Stimulated activated memory B cell treated with anti-CD40 and anti-IgM and Interleukin-4, amounts not matched to agents 10 μg/mL and 1 μg/mL and 100 μg/mL, for 72 hours (primary cell): Measurements from ENCODE around the gene FADS1.

ENCODE experiments used
- ATAC-seq: fragments of 150-1000 bp; cut with Tn5 transposase; 2 replicates; pipeline ENCODE4 v1.10.0; 2021
- H3K27ac Mint-ChIP-seq: one replicate; pipeline ENCODE4 v1.8.0; 2022; ENCODE audit warnings: mild to moderate bottlenecking, mixed read lengths
- H3K27me3 Mint-ChIP-seq: one replicate; pipeline ENCODE4 v1.8.0; 2022; ENCODE audit warnings: mixed read lengths
- H3K36me3 Mint-ChIP-seq: one replicate; pipeline ENCODE4 v1.8.0; 2022; ENCODE audit warnings: mixed read lengths
- H3K4me1 Mint-ChIP-seq: one replicate; pipeline ENCODE4 v1.8.0; 2022; ENCODE audit warnings: mixed read lengths
- H3K4me3 Mint-ChIP-seq: one replicate; pipeline ENCODE4 v1.8.0; 2022; ENCODE audit warnings: mild to moderate bottlenecking, moderate library complexity, mixed read lengths
- H3K9me3 Mint-ChIP-seq: one replicate; pipeline ENCODE4 v1.8.0; 2022; ENCODE audit warnings: mixed read lengths

FADS1 gene

DNA sequence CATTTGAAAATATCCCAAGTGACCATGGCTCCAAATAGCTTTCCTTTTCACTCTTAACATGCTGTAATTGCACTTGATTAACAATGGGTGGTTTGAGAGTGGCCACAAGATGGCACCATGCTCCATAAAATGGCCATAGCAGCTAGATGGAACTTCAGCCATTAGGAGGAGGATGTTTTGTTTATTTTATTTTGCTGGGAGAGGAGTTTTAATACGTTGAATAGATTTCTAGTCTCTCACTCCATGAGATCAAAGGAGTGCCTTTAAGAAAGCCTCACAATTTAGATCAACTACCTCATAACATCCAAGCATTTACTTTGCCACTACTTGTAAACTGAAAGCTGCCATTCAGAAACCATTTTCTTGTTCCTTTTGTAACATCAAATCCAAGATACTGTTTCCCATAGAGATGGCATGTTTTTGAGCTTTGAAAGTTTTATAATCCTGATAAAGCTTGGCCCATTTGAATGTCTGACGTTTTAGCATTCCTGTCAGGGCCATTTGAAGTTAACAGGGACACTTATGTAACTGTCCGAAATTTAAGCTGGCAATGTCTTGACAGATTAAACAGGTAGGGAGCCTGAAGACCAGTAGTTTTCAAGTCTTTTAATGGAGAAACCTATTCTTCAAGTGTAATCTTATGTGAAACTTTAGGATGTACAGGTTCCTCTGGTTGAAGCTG, 19.4 kb downstream of the FADS1 start:
- peaks cover 26% of the 10 kb centered on the region for H3K36me3 Mint-ChIP-seq
- H3K9me3 Mint-ChIP-seq = no peaks in the 10 kb centered on the region
- H3K4me1 Mint-ChIP-seq = peaks cover 11% of the 10 kb centered on the region
- no peak for ATAC-seq
- H3K4me3 Mint-ChIP-seq = no peak overlapping the region
- H3K27ac Mint-ChIP-seq = no peak overlapping the region
- H3K27me3 Mint-ChIP-seq = no peaks in the 10 kb centered on the region

DNA sequence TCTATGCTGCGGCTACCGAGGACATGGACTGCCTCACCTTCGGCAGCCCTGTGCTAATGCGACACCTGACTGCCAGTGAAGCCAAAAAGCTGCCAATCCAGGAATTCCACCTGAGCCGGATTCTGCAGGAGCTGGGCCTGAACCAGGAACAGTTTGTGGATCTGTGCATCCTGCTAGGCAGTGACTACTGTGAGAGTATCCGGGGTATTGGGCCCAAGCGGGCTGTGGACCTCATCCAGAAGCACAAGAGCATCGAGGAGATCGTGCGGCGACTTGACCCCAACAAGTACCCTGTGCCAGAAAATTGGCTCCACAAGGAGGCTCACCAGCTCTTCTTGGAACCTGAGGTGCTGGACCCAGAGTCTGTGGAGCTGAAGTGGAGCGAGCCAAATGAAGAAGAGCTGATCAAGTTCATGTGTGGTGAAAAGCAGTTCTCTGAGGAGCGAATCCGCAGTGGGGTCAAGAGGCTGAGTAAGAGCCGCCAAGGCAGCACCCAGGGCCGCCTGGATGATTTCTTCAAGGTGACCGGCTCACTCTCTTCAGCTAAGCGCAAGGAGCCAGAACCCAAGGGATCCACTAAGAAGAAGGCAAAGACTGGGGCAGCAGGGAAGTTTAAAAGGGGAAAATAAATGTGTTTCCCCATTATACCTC, 20.8 kb downstream of the FADS1 start:
- no peaks in the 10 kb centered on the region for H3K27me3 Mint-ChIP-seq

DNA sequence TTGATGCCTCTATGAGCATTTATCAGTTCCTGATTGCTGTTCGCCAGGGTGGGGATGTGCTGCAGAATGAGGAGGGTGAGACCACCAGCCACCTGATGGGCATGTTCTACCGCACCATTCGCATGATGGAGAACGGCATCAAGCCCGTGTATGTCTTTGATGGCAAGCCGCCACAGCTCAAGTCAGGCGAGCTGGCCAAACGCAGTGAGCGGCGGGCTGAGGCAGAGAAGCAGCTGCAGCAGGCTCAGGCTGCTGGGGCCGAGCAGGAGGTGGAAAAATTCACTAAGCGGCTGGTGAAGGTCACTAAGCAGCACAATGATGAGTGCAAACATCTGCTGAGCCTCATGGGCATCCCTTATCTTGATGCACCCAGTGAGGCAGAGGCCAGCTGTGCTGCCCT, 21.3 kb downstream of the FADS1 start:
- Mint-ChIP-seq H3K4me3 (no peak overlapping the region), H3K36me3 (peaks cover 17% of the 10 kb centered on the region), H3K27ac (no peak overlapping the region), H3K4me1 (peaks cover 22% of the 10 kb centered on the region), H3K9me3 (no peaks in the 10 kb centered on the region), H3K27me3 (no peaks in the 10 kb centered on the region)
- ATAC-seq = no peak

More for the DNA sequence above, 20.8 kb downstream of the FADS1 start:
- Mint-ChIP-seq H3K9me3 (no peaks in the 10 kb centered on the region), H3K27ac (no peak overlapping the region), H3K4me3 (no peak overlapping the region), H3K4me1 (peaks cover 22% of the 10 kb centered on the region), H3K36me3 (peaks cover 20% of the 10 kb centered on the region)
- no peak for ATAC-seq

DNA sequence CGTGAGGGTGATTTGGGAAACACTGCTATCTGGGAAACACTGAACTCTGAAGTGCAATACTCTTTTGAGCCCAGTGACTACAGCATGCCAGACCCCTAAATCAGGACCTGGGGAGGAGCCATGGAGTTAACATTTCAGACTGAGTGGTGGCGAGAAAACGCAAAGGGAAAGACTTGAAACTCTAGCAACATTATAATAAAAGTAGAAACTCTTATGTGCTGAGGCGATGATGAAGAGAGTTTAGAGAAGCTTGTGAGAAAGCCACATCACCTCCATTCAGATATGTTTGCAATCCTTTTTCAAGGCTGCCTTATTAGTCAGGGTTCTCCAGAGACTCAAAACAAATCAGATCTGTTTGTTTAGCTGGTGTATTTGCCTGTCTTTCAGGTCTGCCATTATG, 22.2 kb downstream of the FADS1 start:
- Mint-ChIP-seq H3K4me1 (peaks cover 22% of the 10 kb centered on the region), H3K27me3 (no peaks in the 10 kb centered on the region), H3K27ac (no peak overlapping the region), H3K9me3 (no peaks in the 10 kb centered on the region), H3K4me3 (no peak overlapping the region), H3K36me3 (peaks cover 22% of the 10 kb centered on the region)
- no peak for ATAC-seq

DNA sequence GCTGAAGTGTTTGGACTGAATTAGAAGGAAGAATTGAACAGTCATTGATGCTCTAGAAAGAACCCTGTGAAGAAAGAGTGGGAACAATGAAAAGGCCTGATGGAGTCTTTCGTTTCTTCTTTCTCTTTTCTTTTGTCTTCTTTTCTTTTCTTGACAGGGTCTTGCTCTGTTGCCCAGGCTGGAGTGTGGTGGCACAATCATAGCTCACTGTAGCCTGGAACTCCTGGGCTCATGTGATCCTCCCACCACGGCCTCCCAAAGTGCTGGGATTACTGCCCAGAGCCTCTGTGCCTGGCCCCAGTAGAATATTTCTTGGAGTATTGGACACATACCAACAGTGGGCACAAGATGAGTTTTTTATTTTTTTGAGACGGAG, 23.0 kb downstream of the FADS1 start:
- Mint-ChIP-seq H3K4me3 (peak overlapping the region; percentile 88), H3K4me1 (peaks cover 22% of the 10 kb centered on the region), H3K9me3 (no peaks in the 10 kb centered on the region), H3K27ac (peak overlapping the region; percentile 99), H3K27me3 (no peaks in the 10 kb centered on the region), H3K36me3 (peaks cover 25% of the 10 kb centered on the region)
- no peak for ATAC-seq

DNA sequence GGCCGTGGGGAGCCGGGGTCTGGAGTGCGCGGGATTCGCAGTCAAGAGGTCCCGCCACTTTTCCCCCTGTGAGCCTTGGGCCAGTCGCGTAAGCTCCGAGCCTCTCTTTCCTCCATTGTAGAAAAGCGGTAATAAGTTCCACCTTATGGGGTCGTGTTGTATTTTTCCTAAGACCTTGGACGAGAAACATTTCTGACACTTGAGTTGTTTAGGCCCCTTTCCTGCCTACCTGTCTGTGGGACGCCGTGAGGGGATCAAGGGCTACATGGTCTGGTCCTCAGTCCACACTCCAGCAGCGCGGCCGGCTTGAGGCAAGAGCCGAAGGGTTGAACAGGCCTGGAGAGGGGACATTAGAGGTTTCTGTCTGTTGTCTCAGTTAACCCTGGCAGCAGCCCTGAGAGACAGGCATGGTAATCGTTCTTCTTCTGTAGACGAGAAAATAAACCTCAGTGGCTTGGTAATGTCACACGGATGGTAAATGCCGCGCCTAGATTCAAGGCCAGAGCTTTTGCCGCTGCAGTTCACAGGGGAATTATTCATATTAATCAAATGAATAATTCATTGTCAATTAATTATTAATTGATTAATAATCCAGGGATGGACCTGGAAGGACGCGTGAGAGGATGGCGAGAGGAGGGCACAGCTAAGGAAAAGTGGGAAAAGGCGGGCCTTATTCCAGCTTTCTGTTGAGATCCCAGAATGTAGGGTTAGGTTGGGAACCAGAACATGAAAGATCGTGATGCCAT, 23.5 kb downstream of the FADS1 start:
- Mint-ChIP-seq H3K27ac (peak overlapping the region; percentile 99), H3K36me3 (peaks cover 30% of the 10 kb centered on the region), H3K9me3 (no peaks in the 10 kb centered on the region), H3K4me3 (peak overlapping the region; percentile 88), H3K4me1 (peaks cover 22% of the 10 kb centered on the region), H3K27me3 (no peaks in the 10 kb centered on the region)
- no peak for ATAC-seq

DNA sequence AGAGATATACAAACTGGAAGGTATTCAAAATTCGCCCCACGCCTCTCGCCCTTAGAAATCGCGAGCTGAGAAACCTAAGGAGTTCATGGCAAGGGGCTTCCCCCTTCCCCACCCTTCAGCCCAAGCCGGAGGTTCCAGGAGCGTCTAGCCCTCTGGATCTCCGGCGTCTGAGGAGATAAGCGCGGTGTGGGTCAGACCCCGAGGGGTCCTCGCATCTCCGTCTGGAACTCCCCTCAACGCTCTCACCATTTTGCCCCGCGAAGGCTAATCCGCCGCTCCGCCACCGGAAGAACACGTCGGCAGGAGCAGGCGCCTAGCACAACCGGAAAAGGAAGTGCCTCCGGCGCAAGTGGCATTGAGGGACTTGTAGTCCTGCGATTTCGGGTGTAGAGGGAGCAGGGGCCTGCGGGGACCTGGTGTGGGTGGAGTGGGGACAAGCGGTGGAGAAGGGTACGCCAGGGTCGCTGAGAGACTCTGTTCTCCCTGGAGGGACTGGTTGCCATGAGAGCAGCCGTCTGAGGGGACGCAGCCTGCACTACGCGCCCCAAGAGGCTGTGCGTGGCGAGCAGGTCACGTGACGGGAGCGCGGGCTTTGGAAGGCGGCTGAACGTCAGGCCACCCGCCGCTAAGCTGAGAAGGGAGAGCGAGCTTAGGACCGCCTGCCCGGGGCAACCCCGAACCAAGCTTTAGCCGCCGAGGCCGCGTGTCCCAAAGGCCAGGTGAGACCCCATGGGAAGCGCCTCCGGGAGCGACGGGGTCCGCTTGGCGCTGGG, 24.3 kb downstream of the FADS1 start, which contains the start of the genes FEN1 and TMEM258:
FEN1 (plus strand) TSS at position 602 of the 773 bp plus-strand sequence. CDS start 2,451 bp downstream, outside the sequence.
TMEM258 (minus strand) TSS at position 290 of the 773 bp plus-strand sequence; CDS start at position 249, 41 bp downstream.
- peak within 1 kb of the TSS; percentile 99 for H3K27ac Mint-ChIP-seq
- peak within 1 kb of the TSS; percentile 88 for H3K4me3 Mint-ChIP-seq
- no peaks in the 10 kb centered on the region for H3K9me3 Mint-ChIP-seq
- ATAC-seq = peak; percentile 97
- H3K4me1 Mint-ChIP-seq = peaks cover 22% of the 10 kb centered on the region
- no peaks in the 10 kb centered on the region for H3K27me3 Mint-ChIP-seq
- H3K36me3 Mint-ChIP-seq = peaks cover 35% of the 10 kb centered on the region

DNA sequence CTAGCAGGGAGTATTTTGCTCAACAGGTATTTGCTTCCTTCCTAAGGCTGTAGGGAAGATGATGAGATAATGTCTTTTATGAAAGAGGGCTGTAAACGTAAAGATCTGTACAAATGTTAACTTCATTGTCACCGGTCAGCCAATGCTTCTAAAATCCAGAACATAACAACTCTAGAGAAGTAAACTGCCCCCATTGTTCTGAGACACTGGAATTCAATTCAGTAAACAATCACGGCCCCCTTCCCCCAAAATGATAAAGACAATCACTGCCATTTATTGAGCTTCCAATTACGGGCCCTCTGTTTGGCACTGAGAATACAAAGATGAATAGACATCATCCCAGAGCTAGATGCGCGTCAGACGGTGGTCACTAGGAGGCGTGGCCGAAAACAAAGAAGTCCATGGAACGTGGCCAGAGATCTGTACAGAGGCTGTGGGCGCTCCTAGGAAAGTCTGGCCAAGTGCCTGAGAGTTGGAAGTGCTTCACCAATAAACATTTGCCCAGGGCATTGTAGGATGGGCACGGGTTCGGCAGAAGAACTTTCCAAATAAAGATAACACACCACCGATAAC, 25.0 kb downstream of the FADS1 start:
- H3K4me1 Mint-ChIP-seq = peaks cover 22% of the 10 kb centered on the region
- ATAC-seq = peak; percentile 53
- H3K27me3 Mint-ChIP-seq = no peaks in the 10 kb centered on the region
- peak overlapping the region; percentile 88 for H3K4me3 Mint-ChIP-seq
- peak overlapping the region; percentile 99 for H3K27ac Mint-ChIP-seq
- peaks cover 35% of the 10 kb centered on the region for H3K36me3 Mint-ChIP-seq
- no peaks in the 10 kb centered on the region for H3K9me3 Mint-ChIP-seq

DNA sequence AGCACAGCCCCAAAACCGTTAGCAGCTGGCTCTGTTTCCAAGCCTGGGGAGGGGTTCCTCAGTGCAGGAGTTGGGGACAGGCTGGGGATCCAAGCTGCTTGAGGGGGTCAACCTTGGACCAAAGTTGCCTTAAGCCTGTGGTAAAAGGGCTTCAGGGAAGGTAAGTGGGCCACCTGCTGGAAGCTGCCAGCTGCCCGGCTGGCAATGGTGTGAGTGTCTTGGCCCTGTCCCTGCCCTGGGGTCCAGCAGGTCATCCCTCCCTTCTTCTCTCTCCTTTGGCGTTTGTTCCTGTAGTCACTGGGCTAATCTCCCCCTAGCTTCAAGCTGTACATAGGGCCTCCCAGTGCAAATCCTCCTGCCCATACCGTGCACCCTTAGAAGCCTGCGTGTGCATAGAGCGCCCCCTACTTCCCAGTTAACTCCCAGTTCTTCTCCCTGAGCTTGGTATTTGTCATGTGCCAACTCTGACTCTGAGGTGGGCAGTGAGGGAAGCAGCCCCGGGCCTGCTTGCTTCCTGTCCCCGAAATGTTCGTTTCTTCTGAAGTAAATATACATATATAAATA, 28.8 kb downstream of the FADS1 start:
- ATAC-seq = no peak
- no peak overlapping the region for H3K27ac Mint-ChIP-seq
- no peaks in the 10 kb centered on the region for H3K27me3 Mint-ChIP-seq
- H3K4me1 Mint-ChIP-seq = peaks cover 32% of the 10 kb centered on the region
- H3K9me3 Mint-ChIP-seq = no peaks in the 10 kb centered on the region
- H3K4me3 Mint-ChIP-seq = no peak overlapping the region
- H3K36me3 Mint-ChIP-seq = peaks cover 49% of the 10 kb centered on the region

DNA sequence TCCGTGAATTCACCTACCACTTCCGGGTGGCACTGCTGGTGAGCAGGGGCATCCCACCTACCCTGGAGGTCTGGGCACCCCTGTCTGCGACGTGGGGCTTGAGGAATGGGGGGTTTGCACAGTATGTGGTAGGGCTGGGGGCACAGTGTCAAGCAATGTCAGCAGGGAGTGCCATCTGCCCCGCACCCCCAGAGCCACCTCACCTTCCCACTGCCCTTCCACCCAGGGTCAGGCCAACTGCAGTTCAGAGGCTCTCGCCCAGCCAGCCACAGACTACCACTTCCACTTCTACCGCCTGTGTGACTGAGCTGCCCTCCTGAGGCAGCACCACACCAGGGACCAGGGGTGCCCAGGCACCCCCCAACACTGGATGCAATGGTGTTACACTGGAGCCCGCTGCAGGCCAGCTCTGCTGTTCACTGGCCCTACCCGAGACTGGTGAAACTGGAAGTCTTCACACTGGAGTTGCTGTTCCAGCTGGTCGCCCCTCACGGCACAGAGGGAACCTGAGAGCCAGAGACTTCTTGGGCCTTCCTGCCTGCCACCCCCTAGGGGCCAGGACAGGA, 30.9 kb downstream of the FADS1 start:
- H3K36me3 Mint-ChIP-seq = peaks cover 51% of the 10 kb centered on the region
- H3K27ac Mint-ChIP-seq = no peak overlapping the region
- no peaks in the 10 kb centered on the region for H3K9me3 Mint-ChIP-seq
- no peaks in the 10 kb centered on the region for H3K27me3 Mint-ChIP-seq
- H3K4me3 Mint-ChIP-seq = no peak overlapping the region
- ATAC-seq = peak; percentile 42
- H3K4me1 Mint-ChIP-seq = peaks cover 20% of the 10 kb centered on the region

DNA sequence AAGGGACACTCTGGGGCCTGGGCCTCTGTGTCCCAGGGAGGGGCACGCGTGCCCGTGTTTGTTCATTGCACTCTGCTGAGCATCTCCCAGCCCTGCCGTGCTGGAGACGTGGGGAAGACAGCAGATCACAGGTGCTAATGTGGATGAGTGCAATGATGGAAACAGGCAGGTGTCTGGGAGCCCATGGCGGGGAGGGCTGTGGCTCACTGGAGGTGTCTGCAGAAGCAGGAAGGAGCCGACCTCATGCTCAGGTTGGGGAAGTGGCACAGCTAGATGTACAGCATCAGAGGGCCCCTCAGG, 32.3 kb downstream of the FADS1 start:
- H3K27ac Mint-ChIP-seq = peak overlapping the region; percentile 28
- H3K27me3 Mint-ChIP-seq = no peaks in the 10 kb centered on the region
- no peaks in the 10 kb centered on the region for H3K9me3 Mint-ChIP-seq
- H3K36me3 Mint-ChIP-seq = peaks cover 42% of the 10 kb centered on the region
- H3K4me1 Mint-ChIP-seq = peaks cover 20% of the 10 kb centered on the region
- no peak for ATAC-seq
- no peak overlapping the region for H3K4me3 Mint-ChIP-seq

DNA sequence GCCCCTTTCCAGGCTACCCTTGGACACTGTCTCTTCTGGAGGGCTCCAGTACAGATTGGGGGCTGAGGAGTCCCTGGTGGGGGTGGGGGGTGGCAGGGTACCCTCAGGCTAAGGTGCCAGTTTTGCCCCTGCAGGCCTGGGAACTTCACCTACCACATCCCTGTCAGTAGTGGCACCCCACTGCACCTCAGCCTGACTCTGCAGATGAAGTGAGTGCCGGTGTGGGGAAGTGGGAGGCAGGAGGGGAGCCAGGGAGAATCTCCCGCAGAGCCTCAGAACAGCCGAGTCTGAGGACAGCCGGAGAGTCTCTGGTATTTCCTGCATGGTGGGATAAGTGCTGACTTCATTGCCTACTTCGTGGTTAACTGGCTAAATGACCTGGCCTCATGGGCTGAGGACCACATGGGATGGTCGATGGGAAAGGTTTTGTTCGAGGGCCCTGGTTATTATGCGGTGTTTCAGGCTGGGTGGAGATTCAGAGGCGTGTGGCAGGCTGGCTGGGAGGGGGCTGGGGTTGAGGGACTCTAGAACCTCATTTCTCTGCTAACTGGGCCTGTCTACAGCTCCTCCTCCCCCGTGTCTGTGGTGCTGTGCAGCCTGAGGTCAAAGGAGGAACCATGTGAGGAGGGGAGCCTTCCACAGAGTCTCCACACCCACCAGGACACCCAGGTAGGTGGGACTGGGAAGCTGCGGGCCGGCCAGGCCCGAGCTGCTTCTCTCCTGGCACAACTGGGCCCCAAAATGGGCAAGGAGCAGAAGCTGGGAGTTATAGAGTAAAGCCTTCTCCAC, 32.9 kb downstream of the FADS1 start:
- H3K27ac Mint-ChIP-seq = peak overlapping the region; percentile 28

DNA sequence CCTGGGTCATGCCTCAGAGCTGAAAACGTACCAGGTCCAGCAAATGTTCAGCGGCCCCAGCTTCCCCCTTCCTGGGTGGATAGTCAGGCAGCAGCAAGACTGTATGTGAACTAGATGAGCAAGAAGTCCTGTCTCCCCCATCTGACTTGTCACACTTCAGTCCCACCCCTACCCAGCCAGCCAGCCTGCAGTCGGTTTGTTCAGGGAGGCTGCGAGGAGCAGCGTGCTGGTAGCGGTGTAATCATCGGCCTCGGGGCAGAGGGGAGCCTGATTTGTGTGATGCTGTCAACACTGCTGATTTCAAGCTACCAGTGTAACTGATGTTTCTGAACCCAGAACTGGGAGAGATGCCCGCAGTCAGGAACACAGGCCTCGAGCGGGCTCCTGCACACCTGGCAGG, 34.0 kb downstream of the FADS1 start:
- no peak for ATAC-seq
- peaks cover 24% of the 10 kb centered on the region for H3K4me1 Mint-ChIP-seq
- H3K4me3 Mint-ChIP-seq = no peak overlapping the region
- no peak overlapping the region for H3K27ac Mint-ChIP-seq
- peaks cover 14% of the 10 kb centered on the region for H3K27me3 Mint-ChIP-seq
- H3K9me3 Mint-ChIP-seq = no peaks in the 10 kb centered on the region
- peaks cover 31% of the 10 kb centered on the region for H3K36me3 Mint-ChIP-seq

More for the DNA sequence above, 32.9 kb downstream of the FADS1 start:
- peaks cover 3% of the 10 kb centered on the region for H3K27me3 Mint-ChIP-seq
- no peak for ATAC-seq
- H3K4me1 Mint-ChIP-seq = peaks cover 20% of the 10 kb centered on the region
- no peak overlapping the region for H3K4me3 Mint-ChIP-seq
- H3K9me3 Mint-ChIP-seq = no peaks in the 10 kb centered on the region
- H3K36me3 Mint-ChIP-seq = peaks cover 41% of the 10 kb centered on the region

DNA sequence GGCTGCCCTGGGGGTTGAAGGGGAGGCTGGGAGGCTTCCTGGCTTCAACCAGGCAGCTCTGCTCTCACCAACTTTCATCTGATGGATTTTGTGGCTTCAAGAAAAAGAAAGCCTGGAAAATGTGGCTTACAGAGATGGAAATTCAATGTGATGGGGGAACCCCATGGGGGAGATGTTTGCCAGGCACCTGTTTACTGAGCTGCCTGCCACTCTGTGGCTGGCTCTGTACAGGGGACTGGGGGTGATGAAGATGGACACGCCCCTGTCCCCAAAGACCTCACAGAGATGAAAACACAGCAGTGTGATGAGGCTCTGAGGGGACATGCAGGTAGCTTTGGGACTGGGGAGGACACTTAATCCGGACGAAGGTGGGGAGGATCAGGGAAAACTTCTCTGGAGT, 34.5 kb downstream of the FADS1 start:
- H3K27ac Mint-ChIP-seq = no peak overlapping the region
- peaks cover 16% of the 10 kb centered on the region for H3K27me3 Mint-ChIP-seq
- no peaks in the 10 kb centered on the region for H3K9me3 Mint-ChIP-seq
- H3K36me3 Mint-ChIP-seq = peaks cover 30% of the 10 kb centered on the region
- H3K4me3 Mint-ChIP-seq = no peak overlapping the region
- ATAC-seq = no peak
- H3K4me1 Mint-ChIP-seq = peaks cover 26% of the 10 kb centered on the region
